IMR-90 (cell line): ENCODE results near the gene TMEM161A. TPM values are rescaled to one million over a fixed set of nuclear protein-coding genes. Genes with fewer than 3 reads are reported as not detected.

Experiments
- ATAC-seq: fragments of 200-7000 bp; cut with Tn5 transposase; 2 replicates; pipeline ENCODE4 v1.9.1; 2020; ENCODE audit warnings: low read depth, mild to moderate bottlenecking, moderate library complexity
- BruUV-seq: library from RNA; stranded (reverse); fragments of 400-500 nt; replicated peaks from 2 replicates; lab custom pipeline; 2021; lab: Mats Ljungman, UMichigan
- CTCF ChIA-PET: fragments of 300-600 bp; formaldehyde crosslinking; extraction: SDS; loops from one replicate; lab custom pipeline; 2021; ENCODE audit warnings: antibody characterized with exemption; lab: Yijun Ruan, JAX
- POLR2A ChIA-PET: fragments of 300-600 bp; sonication (Branson Sonifier 250); formaldehyde crosslinking; loops from one replicate; lab custom pipeline; 2022; ENCODE audit warnings: antibody characterized with exemption; ENCODE audit not compliant: unreplicated experiment; lab: Charles Lee
- DNase-seq: peaks from one replicate; pipeline ENCODE4 v3.0.0; 2013
- H2AFZ ChIP-seq: replicated peaks from 2 replicates; pipeline ENCODE3; 2013; ENCODE audit warnings: low read length, mild to moderate bottlenecking; ENCODE audit not compliant: poor library complexity
- H2AK5ac ChIP-seq: 2 replicates; pipeline ENCODE4 v1.6.1; 2013; ENCODE audit warnings: low read depth, low read length, inconsistent platforms
- H2AK9ac ChIP-seq: replicated peaks from 2 replicates; pipeline ENCODE3; 2013; ENCODE audit warnings: mild to moderate bottlenecking, low read depth, low read length, moderate library complexity; ENCODE audit not compliant: poor library complexity
- H2BK120ac ChIP-seq: 2 replicates; pipeline ENCODE4 v1.6.1; 2013; ENCODE audit warnings: low read depth, low read length, inconsistent platforms
- H2BK15ac ChIP-seq: 3 replicates; pipeline ENCODE4 v1.6.1; 2013; ENCODE audit warnings: low read depth, low read length, inconsistent platforms
- H2BK20ac ChIP-seq: 2 replicates; pipeline ENCODE4 v1.6.1; 2013; ENCODE audit warnings: low read depth, mild to moderate bottlenecking, inconsistent platforms, low read length, moderate library complexity
- H2BK5ac ChIP-seq: 2 replicates; pipeline ENCODE4 v1.6.1; 2013; ENCODE audit warnings: mild to moderate bottlenecking, low read depth, low read length, inconsistent platforms; ENCODE audit not compliant: poor library complexity, severe bottlenecking
- H3K14ac ChIP-seq: replicated peaks from 2 replicates; pipeline ENCODE4 v1.6.1; 2013; ENCODE audit warnings: low read depth, low read length, inconsistent platforms
- H3K18ac ChIP-seq: 2 replicates; pipeline ENCODE4 v1.6.1; 2013; ENCODE audit warnings: low read depth, low read length, control low read depth
- H3K23ac ChIP-seq: 2 replicates; pipeline ENCODE4 v1.6.1; 2013; ENCODE audit warnings: low read depth, low read length, inconsistent platforms
- H3K27ac ChIP-seq: 2 replicates; pipeline ENCODE4 v1.5.1; 2013; ENCODE audit warnings: mild to moderate bottlenecking, control low read depth, low read length; ENCODE audit not compliant: insufficient read depth
- H3K27me3 ChIP-seq: 2 replicates; pipeline ENCODE4 v1.6.1; 2013; ENCODE audit warnings: low read length; ENCODE audit not compliant: control insufficient read depth, insufficient read depth
- H3K36me3 ChIP-seq: 2 replicates; pipeline ENCODE4 v1.6.1; 2013; ENCODE audit warnings: low read length, mixed read lengths; ENCODE audit not compliant: control insufficient read depth, insufficient read depth
- H3K4ac ChIP-seq: 2 replicates; pipeline ENCODE4 v1.6.1; 2013; ENCODE audit warnings: low read depth, low read length, inconsistent platforms
- H3K4me1 ChIP-seq: 2 replicates; pipeline ENCODE4 v1.6.1; 2013; ENCODE audit warnings: low read length, mixed read lengths; ENCODE audit not compliant: control insufficient read depth, insufficient read depth
- H3K4me2 ChIP-seq: 2 replicates; pipeline ENCODE4 v1.6.1; 2013; ENCODE audit warnings: low read depth, mild to moderate bottlenecking, control low read depth, low read length, moderate library complexity
- H3K4me3 ChIP-seq: 2 replicates; pipeline ENCODE4 v1.5.1; 2013; ENCODE audit warnings: low read depth, mild to moderate bottlenecking, control low read depth, low read length, moderate library complexity; ENCODE audit not compliant: insufficient read depth
- H3K56ac ChIP-seq: 2 replicates; pipeline ENCODE4 v1.6.1; 2013; ENCODE audit warnings: low read length, inconsistent platforms; ENCODE audit not compliant: insufficient read depth; ENCODE audit errors: extremely low read depth
- H3K79me1 ChIP-seq, 2 experiments: 2 replicates each; pipeline ENCODE4 v1.6.1; 2013; ENCODE audit warnings: low read length in 2 of 2, inconsistent platforms in 1 of 2, low read depth in 1 of 2
- H3K9ac ChIP-seq: 2 replicates; pipeline ENCODE4 v1.6.1; 2013; ENCODE audit warnings: low read depth, low read length, control low read depth
- H3K9me1 ChIP-seq: 2 replicates; pipeline ENCODE4 v1.6.1; 2013; ENCODE audit warnings: low read length, inconsistent platforms; ENCODE audit not compliant: insufficient read depth
- H3K9me3 ChIP-seq: 2 replicates; pipeline ENCODE4 v1.6.1; 2013; ENCODE audit warnings: low read length; ENCODE audit not compliant: control insufficient read depth, insufficient read depth
- H4K20me1 ChIP-seq: 2 replicates; pipeline ENCODE4 v1.6.1; 2013; ENCODE audit warnings: low read length, inconsistent platforms; ENCODE audit not compliant: insufficient read depth
- H4K5ac ChIP-seq: 2 replicates; pipeline ENCODE4 v1.6.1; 2013; ENCODE audit warnings: mild to moderate bottlenecking, low read depth, low read length, control low read depth
- H4K8ac ChIP-seq, 2 experiments: 2 replicates each; pipeline ENCODE4 v1.6.1; 2013; ENCODE audit warnings: low read depth in 2 of 2, low read length in 2 of 2, control low read depth in 1 of 2, inconsistent platforms in 1 of 2
- H4K91ac ChIP-seq: 2 replicates; pipeline ENCODE4 v1.6.1; 2013; ENCODE audit warnings: low read depth, low read length, inconsistent platforms; ENCODE audit not compliant: insufficient read depth
- BHLHE40 ChIP-seq: fragments of 150-350 bp; IDR thresholded peaks from 2 replicates; pipeline ENCODE4 v1.6.1; 2016; ENCODE audit warnings: mild to moderate bottlenecking, low read depth, low read length
- CEBPB ChIP-seq: IDR thresholded peaks from 2 replicates; pipeline ENCODE4 v1.6.1; 2012; ENCODE audit warnings: low read depth, low read length, improper control_type of control experiment
- CHD1 ChIP-seq: IDR thresholded peaks from 2 replicates; pipeline ENCODE4 v1.6.1; 2012; ENCODE audit warnings: low read depth, low read length, improper control_type of control experiment
- FOS ChIP-seq: fragments of 150-350 bp; IDR thresholded peaks from 2 replicates; pipeline ENCODE4 v1.6.1; 2016; ENCODE audit warnings: low read depth, low read length
- MAZ ChIP-seq: IDR thresholded peaks from 2 replicates; pipeline ENCODE4 v1.6.1; 2012; ENCODE audit warnings: low read depth, mild to moderate bottlenecking, low read length, improper control_type of control experiment, moderate library complexity, borderline replicate concordance
- MXI1 ChIP-seq: IDR thresholded peaks from 2 replicates; pipeline ENCODE4 v1.6.1; 2012; ENCODE audit warnings: low read depth, mild to moderate bottlenecking, low read length, moderate library complexity, borderline replicate concordance
- POLR2A ChIP-seq: IDR thresholded peaks from 2 replicates; pipeline ENCODE4 v1.6.1; 2012; ENCODE audit warnings: mild to moderate bottlenecking, low read depth, low read length
- RAD21 ChIP-seq: IDR thresholded peaks from 2 replicates; pipeline ENCODE4 v1.6.1; 2012; ENCODE audit warnings: low read length, improper control_type of control experiment
- RCOR1 ChIP-seq: IDR thresholded peaks from 2 replicates; pipeline ENCODE4 v1.6.1; 2012; ENCODE audit warnings: mild to moderate bottlenecking, low read length, improper control_type of control experiment; ENCODE audit not compliant: insufficient replicate concordance
- RFX5 ChIP-seq: IDR thresholded peaks from 2 replicates; pipeline ENCODE4 v1.8.0; 2012; ENCODE audit warnings: low read depth, mild to moderate bottlenecking, low read length, moderate library complexity
- SMC3 ChIP-seq: fragments of 150-350 bp; IDR thresholded peaks from 2 replicates; pipeline ENCODE4 v1.6.1; 2016; ENCODE audit warnings: low read depth, mild to moderate bottlenecking, antibody characterized with exemption, low read length, moderate library complexity
- whole genome bisulfite sequencing, 2 experiments: methylation state at CpG; one replicate each; pipeline versions ENCODE4 v1.1.5 to v1.1.7; 2013; ENCODE audit warnings: missing lambda C conversion rate in 2 of 2; ENCODE audit not compliant: insufficient read length in 1 of 2; ENCODE audit errors: extremely low coverage in 2 of 2; 5-methylcytosine and 5-hydroxymethylcytosine counted together
- dilution Hi-C: fragments of 300-500 bp; cut with HindIII; formaldehyde crosslinking; loops from one replicate; pipeline ENCODE4 v1.14.3; 2018; ENCODE audit warnings: low sequenced_read_pairs; ENCODE audit not compliant: unreplicated experiment
- in situ Hi-C: fragments of 300-500 bp; cut with MboI; formaldehyde crosslinking; loops from 3 replicates; pipeline ENCODE4 v1.14.3; 2019; ENCODE audit warnings: low sequenced_read_pairs, inconsistent platforms, mixed read lengths
- intact Hi-C: fragments of 100-400 bp; cut with micrococcal nuclease; formaldehyde crosslinking; loops from 2 replicates; pipeline ENCODE4 v1.10.0; 2022
- polyA plus RNA-seq, 3 experiments: library from polyadenylated mRNA; depleted of rRNA; stranded (reverse); fragments of >200 nt; gene quantifications; 2 replicates each; pipeline ENCODE4 v1.2.3, GENCODE V29; 2012; ENCODE audit warnings: low replicate concordance in 1 of 3
- total RNA-seq: library from RNA; depleted of rRNA; stranded (reverse); fragments of >200 nt; gene quantifications from 2 replicates; pipeline ENCODE4 v1.2.3, GENCODE V29; 2012
- TF ChIP-seq, protein P1 (sequence below): fragments of 150-350 bp; IDR thresholded peaks from 2 replicates; pipeline ENCODE4 v1.6.1; 2017; ENCODE audit warnings: mild to moderate bottlenecking, antibody characterized with exemption, low read length, low read depth
- TF ChIP-seq, protein P2 (sequence below): conservative IDR thresholded peaks from 2 replicates; pipeline ENCODE4 v1.5.1; 2012; ENCODE audit warnings: mild to moderate bottlenecking, low read depth, low read length, improper control_type of control experiment
- TF ChIP-seq, protein P3 (sequence below): fragments of 150-350 bp; IDR thresholded peaks from 2 replicates; pipeline ENCODE4 v1.6.1; 2016; ENCODE audit warnings: low read depth, mild to moderate bottlenecking, low read length, moderate library complexity, borderline replicate concordance

TMEM161A gene
- total and polyA plus RNA-seq, 2 of the 4 experiments (the other 2 are of a cell fraction) = 11.1 to 34.8 TPM

DNA sequence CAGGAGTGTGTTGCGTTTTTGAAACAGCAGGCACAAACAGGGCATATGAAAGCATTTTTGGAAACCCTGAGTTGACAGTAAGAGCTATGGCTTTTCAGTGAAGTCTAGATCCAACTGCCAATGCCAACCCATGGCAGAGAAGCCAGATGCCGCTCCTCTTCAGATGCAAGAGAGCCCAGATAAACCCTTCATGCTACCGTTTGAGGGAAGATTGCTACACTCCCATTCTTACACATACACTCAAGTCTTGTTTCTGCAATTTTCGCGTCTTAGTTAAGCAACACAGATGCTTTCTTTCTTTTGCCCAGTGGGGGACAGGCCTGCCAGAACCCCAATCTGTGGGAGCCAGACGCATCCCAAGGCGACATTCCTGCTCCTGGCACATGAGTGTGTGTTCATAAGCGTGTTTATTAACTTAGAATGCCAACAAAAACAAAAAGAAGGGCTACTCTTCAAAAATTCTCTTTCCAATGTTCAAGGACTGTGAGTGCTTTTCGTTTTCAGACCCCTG is 43.3 kb upstream of the TMEM161A start:
- Histone ChIP-seq H3K4me2 (no peak overlapping the region), H2AK5ac (no peak overlapping the region), H2BK15ac (no peak overlapping the region), H4K5ac (no peak overlapping the region), H4K91ac (no peak overlapping the region), H3K18ac (no peak overlapping the region), H2AK9ac (no peak overlapping the region), H3K27ac (no peak overlapping the region), H2BK120ac (no peak overlapping the region), H3K4me3 (no peak overlapping the region), H3K27me3 (no peaks in the 10 kb centered on the region), H3K4ac (no peak overlapping the region), H3K9me1 (no peaks in the 10 kb centered on the region), H2AFZ (no peak overlapping the region), H2BK20ac (no peak overlapping the region), H3K4me1 (no peaks in the 10 kb centered on the region), H3K79me1 (peaks cover 0 to 13% of the 10 kb centered on the region in 2 experiments; a peak in 2 of 4 replicates), H3K56ac (no peak overlapping the region), H4K8ac (no peak overlapping the region), H3K23ac (no peak overlapping the region), H3K9ac (no peak overlapping the region), H3K9me3 (peaks cover 3% of the 10 kb centered on the region; the same call in 1 of the 2 replicates), H3K36me3 (peaks cover 37% of the 10 kb centered on the region), H2BK5ac (no peak overlapping the region), H4K20me1 (no peaks in the 10 kb centered on the region; the same call in 1 of the 2 replicates), H3K14ac (no peak overlapping the region)
- BruUV-seq = no TSS peak
- WGBS, 2 experiments = no CpG with 5 or more reads among the region's 9 CpGs
- ATAC-seq = no peak
- TF ChIP-seq, protein P1, sequence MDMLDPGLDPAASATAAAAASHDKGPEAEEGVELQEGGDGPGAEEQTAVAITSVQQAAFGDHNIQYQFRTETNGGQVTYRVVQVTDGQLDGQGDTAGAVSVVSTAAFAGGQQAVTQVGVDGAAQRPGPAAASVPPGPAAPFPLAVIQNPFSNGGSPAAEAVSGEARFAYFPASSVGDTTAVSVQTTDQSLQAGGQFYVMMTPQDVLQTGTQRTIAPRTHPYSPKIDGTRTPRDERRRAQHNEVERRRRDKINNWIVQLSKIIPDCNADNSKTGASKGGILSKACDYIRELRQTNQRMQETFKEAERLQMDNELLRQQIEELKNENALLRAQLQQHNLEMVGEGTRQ = no peak
- TF ChIP-seq MAZ (no peak), FOS (no peak), POLR2A (no peak), MXI1 (no peak), CHD1 (no peak), RCOR1 (no peak), SMC3 (no peak), BHLHE40 (no peak), RFX5 (no peak), RAD21 (no peak), CEBPB (no peak)
- TF ChIP-seq, protein P2, sequence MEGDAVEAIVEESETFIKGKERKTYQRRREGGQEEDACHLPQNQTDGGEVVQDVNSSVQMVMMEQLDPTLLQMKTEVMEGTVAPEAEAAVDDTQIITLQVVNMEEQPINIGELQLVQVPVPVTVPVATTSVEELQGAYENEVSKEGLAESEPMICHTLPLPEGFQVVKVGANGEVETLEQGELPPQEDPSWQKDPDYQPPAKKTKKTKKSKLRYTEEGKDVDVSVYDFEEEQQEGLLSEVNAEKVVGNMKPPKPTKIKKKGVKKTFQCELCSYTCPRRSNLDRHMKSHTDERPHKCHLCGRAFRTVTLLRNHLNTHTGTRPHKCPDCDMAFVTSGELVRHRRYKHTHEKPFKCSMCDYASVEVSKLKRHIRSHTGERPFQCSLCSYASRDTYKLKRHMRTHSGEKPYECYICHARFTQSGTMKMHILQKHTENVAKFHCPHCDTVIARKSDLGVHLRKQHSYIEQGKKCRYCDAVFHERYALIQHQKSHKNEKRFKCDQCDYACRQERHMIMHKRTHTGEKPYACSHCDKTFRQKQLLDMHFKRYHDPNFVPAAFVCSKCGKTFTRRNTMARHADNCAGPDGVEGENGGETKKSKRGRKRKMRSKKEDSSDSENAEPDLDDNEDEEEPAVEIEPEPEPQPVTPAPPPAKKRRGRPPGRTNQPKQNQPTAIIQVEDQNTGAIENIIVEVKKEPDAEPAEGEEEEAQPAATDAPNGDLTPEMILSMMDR = no peak
- TF ChIP-seq, protein P3, sequence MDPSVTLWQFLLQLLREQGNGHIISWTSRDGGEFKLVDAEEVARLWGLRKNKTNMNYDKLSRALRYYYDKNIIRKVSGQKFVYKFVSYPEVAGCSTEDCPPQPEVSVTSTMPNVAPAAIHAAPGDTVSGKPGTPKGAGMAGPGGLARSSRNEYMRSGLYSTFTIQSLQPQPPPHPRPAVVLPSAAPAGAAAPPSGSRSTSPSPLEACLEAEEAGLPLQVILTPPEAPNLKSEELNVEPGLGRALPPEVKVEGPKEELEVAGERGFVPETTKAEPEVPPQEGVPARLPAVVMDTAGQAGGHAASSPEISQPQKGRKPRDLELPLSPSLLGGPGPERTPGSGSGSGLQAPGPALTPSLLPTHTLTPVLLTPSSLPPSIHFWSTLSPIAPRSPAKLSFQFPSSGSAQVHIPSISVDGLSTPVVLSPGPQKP = no peak
- intact Hi-C loops (no loop called here), in situ Hi-C loops (no loop called here), dilution Hi-C loops (no loop called here)
- no peak for DNase-seq
- ChIA-PET CTCF (no interaction called here), POLR2A (no interaction called here)
